Gastroesophageal sphincter (tissue), 4 donors: ENCODE measurements around the gene KCTD19. TPM values are rescaled to one million over a fixed set of nuclear protein-coding genes. Genes with fewer than 3 reads are reported as not detected.

Source experiments
- ATAC-seq: fragments of 150-250 bp; one replicate; pipeline ENCODE4 v1.9.1; 2016; ENCODE audit warnings: mild to moderate bottlenecking, moderate library complexity
- H3K27ac ChIP-seq, 4 donors: fragments of 200-600 bp; sonication (generic) in 3 of 4; 1 replicate in 3 of 4; 2 replicates in 1 of 4; pipeline ENCODE4 v1.5.1; 2016 to 2019
- H3K27me3 ChIP-seq: fragments of 200-600 bp; sonication (generic); one replicate; pipeline ENCODE4 v1.5.1; 2019
- H3K36me3 ChIP-seq, 2 donors: fragments of 200-600 bp; sonication (generic); one replicate each; pipeline ENCODE4 v1.5.1; 2019; ENCODE audit warnings: control low read depth in 1 of 2
- H3K4me1 ChIP-seq, 3 donors: fragments of 200-600 bp; sonication (generic); 1 replicate in 2 of 3; 2 replicates in 1 of 3; pipeline ENCODE4 v1.5.1; 2016 to 2019; ENCODE audit warnings: control low read depth in 2 of 3
- H3K4me3 ChIP-seq, 2 donors: fragments of 200-600 bp; sonication (generic); one replicate each; pipeline ENCODE4 v1.5.1; 2019; ENCODE audit warnings: mild to moderate bottlenecking in 1 of 2, moderate library complexity in 1 of 2
- H3K9me3 ChIP-seq, 3 donors: fragments of 200-600 bp; sonication (generic); one replicate each; pipeline ENCODE4 v1.5.1; 2017 to 2019; ENCODE audit warnings: control low read depth in 2 of 3
- EP300 ChIP-seq: sonication (generic); formaldehyde crosslinking; IDR thresholded peaks from one replicate; pipeline ENCODE4 v1.6.1; 2017; ENCODE audit warnings: antibody characterized with exemption, mild to moderate bottlenecking
- POLR2A ChIP-seq, 2 donors: fragments of 450-650 bp; IDR thresholded peaks; one replicate each; pipeline ENCODE4 v1.6.1; 2017; ENCODE audit warnings: antibody characterized with exemption in 2 of 2, mild to moderate bottlenecking in 2 of 2, moderate library complexity in 1 of 2
- POLR2AphosphoS5 ChIP-seq: sonication (generic); formaldehyde crosslinking; IDR thresholded peaks from one replicate; pipeline ENCODE4 v1.6.1; 2017; ENCODE audit warnings: antibody characterized with exemption
- WGBS, 2 donors: methylation state at CpG; one replicate each; pipeline ENCODE4 v1.1.5; 2018; ENCODE audit warnings: low coverage in 1 of 2; 5-methylcytosine and 5-hydroxymethylcytosine counted together
- total RNA-seq, 4 donors: library from RNA; depleted of rRNA; stranded (reverse); fragments of >200 nt; gene quantifications; one replicate each; pipeline ENCODE4 v1.1.0, GENCODE V29; 2016
- TF ChIP-seq, protein P1 (sequence below), 4 experiments: fragments of 200-600 bp in 2 of 4; fragments of 450-650 bp in 2 of 4; sonication (generic) in 1 of 4; IDR thresholded peaks; one replicate each; pipeline ENCODE4 v1.5.1; 2017 to 2019; ENCODE audit warnings: antibody characterized with exemption in 4 of 4, mild to moderate bottlenecking in 2 of 4, moderate library complexity in 2 of 4

Gene KCTD19
- total RNA-seq, 4 donors from 2014 or later: 0.13 to 0.19 TPM; not detected in 2

DNA sequence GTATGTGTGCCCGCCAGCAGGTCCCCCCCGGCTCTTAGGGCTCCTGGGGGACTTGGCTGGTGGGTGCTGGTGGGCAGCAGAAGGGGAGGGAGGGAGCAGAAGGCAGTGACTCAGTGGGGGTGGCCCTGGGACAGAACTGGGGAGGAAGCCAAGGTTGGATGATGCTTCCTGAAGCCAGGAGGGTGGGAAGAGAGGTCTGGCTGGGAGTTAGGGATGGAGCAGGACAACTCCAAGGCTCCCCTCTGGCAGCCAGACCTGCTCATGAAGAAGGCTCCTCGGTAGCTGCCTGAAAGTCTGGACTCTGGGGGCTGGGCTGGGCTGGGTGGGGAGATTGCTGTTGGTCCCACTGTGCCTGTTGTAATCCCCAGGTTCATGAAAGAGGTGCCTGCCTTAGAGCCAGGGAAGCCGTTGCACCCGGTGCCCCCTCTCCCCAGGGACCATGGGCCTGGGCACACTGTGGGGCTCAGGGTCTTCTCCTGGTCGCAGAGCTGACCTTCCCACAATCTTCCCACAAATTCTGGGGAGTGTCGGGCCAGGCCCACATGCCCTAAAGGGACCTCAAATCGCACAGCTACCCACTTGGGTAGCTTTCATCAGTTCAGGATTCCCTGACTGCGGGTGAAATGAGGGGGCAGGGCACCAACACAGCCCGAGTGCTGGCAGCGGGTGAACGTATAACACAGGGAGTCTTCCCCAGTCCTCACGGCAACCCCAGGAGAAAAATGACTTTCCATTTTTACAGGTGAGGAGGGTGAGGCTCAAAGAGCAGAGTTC, 48.4 kb downstream of the KCTD19 start:
- peak overlapping the region; percentile 39 to 72 for H3K4me3 ChIP-seq
- TF ChIP-seq, protein P1, sequence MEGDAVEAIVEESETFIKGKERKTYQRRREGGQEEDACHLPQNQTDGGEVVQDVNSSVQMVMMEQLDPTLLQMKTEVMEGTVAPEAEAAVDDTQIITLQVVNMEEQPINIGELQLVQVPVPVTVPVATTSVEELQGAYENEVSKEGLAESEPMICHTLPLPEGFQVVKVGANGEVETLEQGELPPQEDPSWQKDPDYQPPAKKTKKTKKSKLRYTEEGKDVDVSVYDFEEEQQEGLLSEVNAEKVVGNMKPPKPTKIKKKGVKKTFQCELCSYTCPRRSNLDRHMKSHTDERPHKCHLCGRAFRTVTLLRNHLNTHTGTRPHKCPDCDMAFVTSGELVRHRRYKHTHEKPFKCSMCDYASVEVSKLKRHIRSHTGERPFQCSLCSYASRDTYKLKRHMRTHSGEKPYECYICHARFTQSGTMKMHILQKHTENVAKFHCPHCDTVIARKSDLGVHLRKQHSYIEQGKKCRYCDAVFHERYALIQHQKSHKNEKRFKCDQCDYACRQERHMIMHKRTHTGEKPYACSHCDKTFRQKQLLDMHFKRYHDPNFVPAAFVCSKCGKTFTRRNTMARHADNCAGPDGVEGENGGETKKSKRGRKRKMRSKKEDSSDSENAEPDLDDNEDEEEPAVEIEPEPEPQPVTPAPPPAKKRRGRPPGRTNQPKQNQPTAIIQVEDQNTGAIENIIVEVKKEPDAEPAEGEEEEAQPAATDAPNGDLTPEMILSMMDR (IDR thresholded peaks at IDR 0.05): no peak
- TF ChIP-seq POLR2A (IDR thresholded peaks at IDR 0.05) (no peak), EP300 (no peak), POLR2AphosphoS5 (no peak)
- no CpG with 5 or more reads among the region's 13 CpGs for WGBS, 2 donors
- peak overlapping the region in 3 of 4 donors; percentile 63 to 72 (median 71) for H3K27ac ChIP-seq
- H3K4me1 ChIP-seq: peaks cover 0 to 27% (median 11%) of the 10 kb centered on the region in 3 donors
- H3K9me3 ChIP-seq: no peaks in the 10 kb centered on the region
- no peaks in the 10 kb centered on the region for H3K27me3 ChIP-seq
- no peak for ATAC-seq
- H3K36me3 ChIP-seq: peaks cover 0 to 15% of the 10 kb centered on the region in 2 donors

DNA sequence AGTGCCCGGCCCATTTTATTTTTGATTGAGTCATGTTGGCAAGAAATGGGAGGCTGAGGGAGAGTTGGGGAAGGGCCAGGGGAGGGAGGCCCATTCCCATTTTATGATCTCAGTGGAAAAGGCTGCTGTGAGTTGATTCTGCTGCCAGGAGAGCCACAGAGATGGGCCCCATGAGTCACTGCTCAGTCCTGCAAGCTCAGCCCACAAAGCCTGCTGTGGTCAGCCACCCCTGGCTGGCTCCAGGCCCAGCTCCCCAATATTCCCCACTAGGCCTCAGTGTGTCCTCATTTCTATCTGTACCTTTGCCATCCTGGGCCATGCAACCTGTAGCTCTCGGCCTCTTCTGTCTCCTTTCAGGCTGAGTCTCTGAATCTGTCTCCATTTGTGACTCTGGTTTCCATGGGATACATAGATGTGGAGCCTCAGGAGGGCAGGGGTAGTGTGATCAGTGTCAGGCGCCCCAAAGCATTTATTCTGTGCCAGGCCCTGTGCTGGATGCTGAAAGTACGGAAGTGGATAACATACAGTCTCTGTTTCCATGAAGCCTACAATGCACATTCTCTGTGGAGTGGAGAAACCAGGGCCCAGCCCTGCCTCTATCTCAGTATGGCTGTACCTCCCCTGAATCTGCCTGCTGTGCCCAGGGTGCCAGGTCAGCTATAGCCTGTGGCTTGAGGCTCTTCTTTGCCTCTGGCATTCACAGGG, 49.1 kb downstream of the KCTD19 start:
- no peak overlapping the region for H3K4me3 ChIP-seq
- peak overlapping the region in 3 of 4 donors; percentile 42 to 72 (median 71) for H3K27ac ChIP-seq

DNA sequence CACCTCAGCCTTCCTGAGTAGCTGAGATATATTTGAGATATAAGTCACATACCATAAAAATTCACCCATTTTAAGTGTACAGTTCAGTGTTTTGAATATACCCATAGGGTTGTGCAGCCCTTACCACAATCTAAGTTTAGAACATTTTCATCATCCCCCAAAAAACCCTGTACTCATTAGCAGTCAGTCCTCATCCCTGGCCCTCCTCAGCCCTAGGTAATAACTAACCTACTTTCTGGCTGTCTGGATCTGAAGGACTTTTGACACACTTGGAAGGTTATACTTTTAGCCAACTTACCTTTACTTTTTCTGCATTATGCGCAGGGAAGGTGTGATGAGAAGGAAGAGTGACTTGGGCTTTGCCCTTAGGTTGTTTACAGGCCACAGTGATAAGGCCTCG, 51.2 kb downstream of the KCTD19 start:
- TF ChIP-seq POLR2AphosphoS5: no peak
- TF ChIP-seq EP300: no peak
- TF ChIP-seq, protein P1 (IDR thresholded peaks at IDR 0.05): no peak
- TF ChIP-seq POLR2A (IDR thresholded peaks at IDR 0.05): no peak
- Histone ChIP-seq H3K4me3 (no peak overlapping the region), H3K27ac (no peak overlapping the region), H3K36me3 (peaks cover 0 to 9% of the 10 kb centered on the region in 2 donors), H3K27me3 (no peaks in the 10 kb centered on the region), H3K9me3 (no peaks in the 10 kb centered on the region), H3K4me1 (peaks cover 0 to 27% (median 11%) of the 10 kb centered on the region in 3 donors)
- ATAC-seq: no peak
- 100% methylated on average over 2 of the region's 2 CpGs; no CpG with 5 or more reads in 1 of the 2 donors for WGBS, 2 donors

More for the DNA sequence above, 49.1 kb downstream of the KCTD19 start:
- Histone ChIP-seq H3K36me3 (peaks cover 0 to 14% of the 10 kb centered on the region in 2 donors), H3K27me3 (no peaks in the 10 kb centered on the region), H3K9me3 (no peaks in the 10 kb centered on the region), H3K4me1 (peaks cover 0 to 27% (median 11%) of the 10 kb centered on the region in 3 donors)
- peak; percentile 30 for ATAC-seq
- WGBS, 2 donors: 80% methylated on average over 1 of the region's 4 CpGs; no CpG with 5 or more reads in 1 of the 2 donors
- TF ChIP-seq, protein P1 (IDR thresholded peaks at IDR 0.05): no peak
- TF ChIP-seq EP300 (no peak), POLR2A (IDR thresholded peaks at IDR 0.05) (no peak), POLR2AphosphoS5 (no peak)

DNA sequence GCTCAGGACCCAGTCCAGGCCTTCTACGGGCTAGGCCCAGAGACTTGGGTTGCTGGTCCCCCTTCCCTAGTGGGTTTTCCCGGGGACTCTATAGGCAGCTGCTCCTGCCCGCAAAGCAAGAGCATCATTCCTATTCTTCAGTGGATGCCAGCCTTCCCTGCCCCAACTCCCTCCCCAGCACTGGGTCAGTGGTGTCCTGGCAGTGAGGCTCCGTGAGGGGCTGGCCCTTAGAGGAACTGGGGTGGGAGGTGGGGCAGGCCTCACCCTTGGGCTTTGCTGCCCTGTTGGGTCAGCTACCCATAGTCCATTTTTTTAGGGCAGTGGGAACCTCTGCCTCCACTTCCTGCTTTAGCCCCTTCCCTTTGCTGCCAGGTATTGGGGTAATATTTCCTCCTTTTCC, 55.1 kb downstream of the KCTD19 start:
- no peaks in the 10 kb centered on the region for H3K9me3 ChIP-seq
- no peak overlapping the region for H3K27ac ChIP-seq
- ATAC-seq: no peak
- H3K27me3 ChIP-seq: peaks cover 10% of the 10 kb centered on the region
- WGBS, 2 donors: 100% methylated on average over 1 of the region's 4 CpGs; no CpG with 5 or more reads in 1 of the 2 donors
- no peak for TF ChIP-seq POLR2AphosphoS5
- TF ChIP-seq EP300: no peak
- TF ChIP-seq POLR2A (IDR thresholded peaks at IDR 0.05): no peak
- TF ChIP-seq, protein P1 (IDR thresholded peaks at IDR 0.05): no peak
- H3K4me3 ChIP-seq: no peak overlapping the region
- peaks cover 0 to 4% of the 10 kb centered on the region in 2 donors for H3K36me3 ChIP-seq
- no peaks in the 10 kb centered on the region for H3K4me1 ChIP-seq
